Amniotic stem cell (primary cell): ENCODE results near the gene DOK7.
"Not testable (repeated sequence)": the region's sequence is repeated elsewhere in the genome, so short reads cannot be mapped to it uniquely, and the experiment has no call there.

Experiments used
- DNase-seq: peaks from one replicate; lab custom pipeline; 2025; lab: John Stamatoyannopoulos, UW

DOK7 gene

GRCh38 chr4:3533423-3533820, 70.3 kb downstream of the DOK7 start:
- DNase-seq: no peak

GRCh38 chr4:3535812-3536211, 72.7 kb downstream of the DOK7 start:
- DNase-seq: not testable (repeated sequence)

GRCh38 chr4:3538906-3539305, 75.8 kb downstream of the DOK7 start:
- DNase-seq: not testable (repeated sequence)

- not testable (repeated sequence) for DNase-seq
Measured at GRCh38 chr4:3543415-3543814, 80.3 kb downstream of the DOK7 start.
